HG03565 (cell line): ENCODE measurements around the gene STK38.

Experiments
- ATAC-seq: cut with Tn5 transposase; IDR thresholded peaks from one replicate; pipeline ENCODE4 v1.9.1; 2021; ENCODE audit warnings: mild to moderate bottlenecking, moderate library complexity; ENCODE audit not compliant: unreplicated experiment

The STK38 gene

GRCh38 chr6:36524871-36525270, 22.4 kb downstream of the STK38 start:
- ATAC-seq = no peak

GRCh38 chr6:36523936-36524499, 23.3 kb downstream of the STK38 start:
- no peak for ATAC-seq

GRCh38 chr6:36523451-36523850, 23.8 kb downstream of the STK38 start:
- ATAC-seq = no peak

GRCh38 chr6:36519352-36519751, 27.9 kb downstream of the STK38 start:
- ATAC-seq = no peak

- ATAC-seq = no peak
Measured at GRCh38 chr6:36517408-36517807, 29.9 kb downstream of the STK38 start.

- no peak for ATAC-seq
Measured at GRCh38 chr6:36516988-36517387, 30.3 kb downstream of the STK38 start.

GRCh38 chr6:36516559-36516958, 30.7 kb downstream of the STK38 start:
- no peak for ATAC-seq

- no peak for ATAC-seq
Measured at GRCh38 chr6:36515844-36516243, 31.4 kb downstream of the STK38 start.

GRCh38 chr6:36514554-36515456, 32.5 kb downstream of the STK38 start:
- ATAC-seq = no peak

- no peak for ATAC-seq
Measured at GRCh38 chr6:36510365-36510764, 36.9 kb downstream of the STK38 start.

- ATAC-seq = no peak
Measured at GRCh38 chr6:36508532-36508931, 38.7 kb downstream of the STK38 start.

GRCh38 chr6:36506611-36507010, 40.7 kb downstream of the STK38 start:
- ATAC-seq = no peak

GRCh38 chr6:36505744-36506534, 41.3 kb downstream of the STK38 start:
- ATAC-seq = no peak

- ATAC-seq = no peak
Measured at GRCh38 chr6:36504982-36505381, 42.3 kb downstream of the STK38 start.

- ATAC-seq = no peak
Measured at GRCh38 chr6:36504181-36504580, 43.1 kb downstream of the STK38 start.

- ATAC-seq = no peak
Measured at GRCh38 chr6:36501686-36502085, 45.6 kb downstream of the STK38 start.

GRCh38 chr6:36499918-36500317, 47.4 kb downstream of the STK38 start:
- no peak for ATAC-seq

- no peak for ATAC-seq
Measured at GRCh38 chr6:36495086-36495485, 52.2 kb downstream of the STK38 start.

- ATAC-seq = no peak
Measured at GRCh38 chr6:36493859-36494258, 53.4 kb downstream of the STK38 start.

GRCh38 chr6:36493319-36493718, 54.0 kb downstream of the STK38 start:
- no peak for ATAC-seq

- no peak for ATAC-seq
Measured at GRCh38 chr6:36492621-36493020, 54.7 kb downstream of the STK38 start.

GRCh38 chr6:36492092-36492491, 55.2 kb downstream of the STK38 start:
- no peak for ATAC-seq
